ENCODE results near the gene PKM. TPM values are rescaled to one million over a fixed set of nuclear protein-coding genes. Genes with fewer than 3 reads are reported as not detected.

PKM gene
- polyA plus RNA-seq, 1 donor (not counting 4 experiments of a cell fraction or from before 2014, with no cell fraction given) = 3,352 TPM

DNA sequence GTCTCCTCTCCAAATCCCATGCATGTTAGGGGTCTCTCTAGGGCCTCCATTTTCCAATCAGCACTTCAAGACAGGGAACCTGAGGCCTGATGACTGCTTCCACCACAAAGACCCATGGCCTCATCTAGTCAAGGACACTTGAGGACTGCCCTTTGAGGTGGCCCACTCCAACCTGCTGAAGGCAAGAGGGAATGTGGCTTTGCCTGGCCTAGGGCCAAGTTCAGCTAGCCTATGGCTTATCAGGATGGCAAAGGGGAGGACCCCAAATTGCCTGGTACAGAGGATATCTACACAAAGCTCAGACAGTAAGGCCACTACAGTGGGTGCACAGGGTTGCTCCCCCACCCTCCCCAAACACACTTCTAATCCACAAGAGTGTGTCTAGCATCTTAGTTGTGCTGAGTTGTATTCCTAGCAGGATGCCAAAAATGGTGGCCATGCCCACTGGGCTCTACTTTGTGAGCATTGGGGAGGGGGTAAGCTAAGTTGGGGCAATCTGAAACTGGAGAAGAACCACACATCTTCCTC is 23.4 kb downstream of the PKM start:
- H3K9ac ChIP-seq (ENCODE audit: control insufficient read depth, extremely low read depth, insufficient read depth, low read length) = no peak overlapping the region
- no peak overlapping the region for H2AFZ ChIP-seq (ENCODE audit: control insufficient read depth, low read length)
- peaks cover 48% of the 10 kb centered on the region for H4K20me1 ChIP-seq (ENCODE audit: control insufficient read depth, extremely low read depth, insufficient read depth, low read length)
- no peak for DNase-seq (ENCODE audit: low read depth, low spot score)
- peaks cover 2% of the 10 kb centered on the region for H3K9me1 ChIP-seq (ENCODE audit: control insufficient read depth, extremely low read depth, insufficient read depth, low read length)
- H3K79me2 ChIP-seq (ENCODE audit: control insufficient read depth, insufficient read depth, low read length) = peaks cover 40% of the 10 kb centered on the region
- no peaks in the 10 kb centered on the region for H3K27me3 ChIP-seq (ENCODE audit: control insufficient read depth, extremely low read depth, insufficient read depth, low read length)
- peaks cover 64 to 87% of the 10 kb centered on the region in 2 experiments for H3K36me3 ChIP-seq (ENCODE audit: control insufficient read depth in 2 of 2, extremely low read depth in 1 of 2, insufficient read depth in 2 of 2, low read length in 2 of 2)
- no peaks in the 10 kb centered on the region for H3K9me3 ChIP-seq (ENCODE audit: control insufficient read depth, low read depth, low read length)
- H3K27ac ChIP-seq (ENCODE audit: control insufficient read depth, insufficient read depth, low read length) = no peak overlapping the region
- H3K4me1 ChIP-seq (ENCODE audit: control insufficient read depth, extremely low read depth, insufficient read depth, low read length) = peaks cover 42% of the 10 kb centered on the region
- H3K4me3 ChIP-seq (ENCODE audit: control insufficient read depth in 2 of 3, extremely low read depth in 1 of 3, insufficient read depth in 2 of 3, low read depth in 1 of 3, low read length in 3 of 3) = no peak overlapping the region
- H3K4me2 ChIP-seq (ENCODE audit: control insufficient read depth, extremely low read depth, insufficient read depth, low read depth, low read length) = no peak overlapping the region
- TF ChIP-seq, protein P1, sequence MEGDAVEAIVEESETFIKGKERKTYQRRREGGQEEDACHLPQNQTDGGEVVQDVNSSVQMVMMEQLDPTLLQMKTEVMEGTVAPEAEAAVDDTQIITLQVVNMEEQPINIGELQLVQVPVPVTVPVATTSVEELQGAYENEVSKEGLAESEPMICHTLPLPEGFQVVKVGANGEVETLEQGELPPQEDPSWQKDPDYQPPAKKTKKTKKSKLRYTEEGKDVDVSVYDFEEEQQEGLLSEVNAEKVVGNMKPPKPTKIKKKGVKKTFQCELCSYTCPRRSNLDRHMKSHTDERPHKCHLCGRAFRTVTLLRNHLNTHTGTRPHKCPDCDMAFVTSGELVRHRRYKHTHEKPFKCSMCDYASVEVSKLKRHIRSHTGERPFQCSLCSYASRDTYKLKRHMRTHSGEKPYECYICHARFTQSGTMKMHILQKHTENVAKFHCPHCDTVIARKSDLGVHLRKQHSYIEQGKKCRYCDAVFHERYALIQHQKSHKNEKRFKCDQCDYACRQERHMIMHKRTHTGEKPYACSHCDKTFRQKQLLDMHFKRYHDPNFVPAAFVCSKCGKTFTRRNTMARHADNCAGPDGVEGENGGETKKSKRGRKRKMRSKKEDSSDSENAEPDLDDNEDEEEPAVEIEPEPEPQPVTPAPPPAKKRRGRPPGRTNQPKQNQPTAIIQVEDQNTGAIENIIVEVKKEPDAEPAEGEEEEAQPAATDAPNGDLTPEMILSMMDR (optimal IDR thresholded peaks at IDR 0.05 in 1 of 3, IDR thresholded peaks at IDR 0.05 in 1 of 3, conservative IDR thresholded peaks at IDR 0.05 in 1 of 3; ENCODE audit: extremely low read depth in 1 of 3, insufficient read depth in 2 of 3, low read length in 3 of 3) = no peak
- TF ChIP-seq EZH2 (IDR thresholded peaks at IDR 0.05; ENCODE audit: low read length) = no peak
- dilution Hi-C loops (cut with MboI; ENCODE audit: extremely low pct_ligation_motif_present, low sequenced_read_pairs) = no loop called here
- FAIRE-seq = no peak

DNA sequence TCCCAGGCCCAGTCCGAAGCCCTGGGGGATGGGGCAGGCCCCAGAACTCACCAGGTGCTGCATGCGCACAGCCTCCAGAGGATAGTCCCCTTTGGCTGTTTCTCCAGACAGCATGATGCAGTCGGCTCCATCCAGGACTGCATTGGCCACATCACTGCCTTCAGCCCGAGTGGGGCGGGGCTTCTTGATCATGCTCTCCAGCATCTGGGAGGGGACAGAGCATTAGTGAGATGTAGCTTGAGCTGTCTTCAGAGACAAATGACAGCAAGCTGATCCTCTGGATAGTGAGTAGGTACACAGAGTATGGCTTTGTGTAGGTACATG is 24.4 kb downstream of the PKM start:
- Histone ChIP-seq H3K79me2 (ENCODE audit: control insufficient read depth, insufficient read depth, low read length) (peaks cover 32% of the 10 kb centered on the region), H3K27ac (ENCODE audit: control insufficient read depth, insufficient read depth, low read length) (no peak overlapping the region), H3K9me3 (ENCODE audit: control insufficient read depth, low read depth, low read length) (no peaks in the 10 kb centered on the region), H3K4me2 (ENCODE audit: control insufficient read depth, extremely low read depth, insufficient read depth, low read depth, low read length) (no peak overlapping the region), H3K4me1 (ENCODE audit: control insufficient read depth, extremely low read depth, insufficient read depth, low read length) (peaks cover 52% of the 10 kb centered on the region), H3K9me1 (ENCODE audit: control insufficient read depth, extremely low read depth, insufficient read depth, low read length) (peaks cover 2% of the 10 kb centered on the region), H3K4me3 (ENCODE audit: control insufficient read depth in 2 of 3, extremely low read depth in 1 of 3, insufficient read depth in 2 of 3, low read depth in 1 of 3, low read length in 3 of 3) (no peak overlapping the region), H3K9ac (ENCODE audit: control insufficient read depth, extremely low read depth, insufficient read depth, low read length) (no peak overlapping the region), H4K20me1 (ENCODE audit: control insufficient read depth, extremely low read depth, insufficient read depth, low read length) (peaks cover 47% of the 10 kb centered on the region), H3K27me3 (ENCODE audit: control insufficient read depth, extremely low read depth, insufficient read depth, low read length) (no peaks in the 10 kb centered on the region), H3K36me3 (ENCODE audit: control insufficient read depth in 2 of 2, extremely low read depth in 1 of 2, insufficient read depth in 2 of 2, low read length in 2 of 2) (peaks cover 68 to 88% of the 10 kb centered on the region in 2 experiments), H2AFZ (ENCODE audit: control insufficient read depth, low read length) (no peak overlapping the region)
- TF ChIP-seq, protein P1 (optimal IDR thresholded peaks at IDR 0.05 in 1 of 3, IDR thresholded peaks at IDR 0.05 in 1 of 3, conservative IDR thresholded peaks at IDR 0.05 in 1 of 3; ENCODE audit: extremely low read depth in 1 of 3, insufficient read depth in 2 of 3, low read length in 3 of 3) = no peak
- no peak for TF ChIP-seq EZH2 (IDR thresholded peaks at IDR 0.05; ENCODE audit: low read length)
- no peak for DNase-seq (ENCODE audit: low read depth, low spot score)
- FAIRE-seq = no peak
- dilution Hi-C loops (cut with MboI; ENCODE audit: extremely low pct_ligation_motif_present, low sequenced_read_pairs) = no loop called here
